AG09309 (cell line): ENCODE measurements around the gene KRTAP4-16.
A peak's percentile ranks its signal among the peaks of the same experiment; 100 is the strongest.
"Not testable (repeated sequence)": the region's sequence is repeated elsewhere in the genome, so short reads cannot be mapped to it uniquely, and the experiment has no call there.

Source experiments
- DNase-seq: peaks from one replicate; pipeline ENCODE4 v3.0.0-alpha.2; 2010; ENCODE audit warnings: low read depth
- H3K4me3 ChIP-seq: 2 replicates; pipeline ENCODE4 v1.5.1; 2011; ENCODE audit warnings: mild to moderate bottlenecking, low read depth, low read length, moderate library complexity; ENCODE audit not compliant: control insufficient read depth
- TF ChIP-seq, protein P1 (sequence below): IDR thresholded peaks from 2 replicates; pipeline ENCODE4 v1.5.1; 2011; ENCODE audit warnings: mild to moderate bottlenecking, low read depth, low read length, inconsistent platforms; ENCODE audit not compliant: insufficient read depth, control insufficient read depth; ENCODE audit errors: missing control alignments

The KRTAP4-16 gene

DNA sequence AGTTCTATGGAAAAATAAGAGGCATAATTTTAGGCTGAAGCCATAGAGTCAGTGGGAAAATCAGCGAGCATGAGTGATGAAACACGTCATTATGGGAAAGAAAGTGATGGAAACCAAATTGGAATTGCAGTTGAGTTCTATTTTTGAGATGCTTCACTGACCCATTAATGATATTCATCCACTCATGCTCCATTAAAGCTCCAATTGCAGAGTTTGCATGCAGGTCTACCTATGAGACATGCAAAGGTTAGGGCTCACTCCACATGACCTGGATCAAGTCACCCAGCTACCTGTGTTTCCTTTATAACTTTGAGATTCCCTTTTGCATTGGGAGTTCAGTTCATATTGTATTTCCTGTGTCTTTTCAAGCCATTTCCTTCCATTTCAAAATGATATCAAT, 28.3 kb downstream of the KRTAP4-16 start:
- TF ChIP-seq, protein P1, sequence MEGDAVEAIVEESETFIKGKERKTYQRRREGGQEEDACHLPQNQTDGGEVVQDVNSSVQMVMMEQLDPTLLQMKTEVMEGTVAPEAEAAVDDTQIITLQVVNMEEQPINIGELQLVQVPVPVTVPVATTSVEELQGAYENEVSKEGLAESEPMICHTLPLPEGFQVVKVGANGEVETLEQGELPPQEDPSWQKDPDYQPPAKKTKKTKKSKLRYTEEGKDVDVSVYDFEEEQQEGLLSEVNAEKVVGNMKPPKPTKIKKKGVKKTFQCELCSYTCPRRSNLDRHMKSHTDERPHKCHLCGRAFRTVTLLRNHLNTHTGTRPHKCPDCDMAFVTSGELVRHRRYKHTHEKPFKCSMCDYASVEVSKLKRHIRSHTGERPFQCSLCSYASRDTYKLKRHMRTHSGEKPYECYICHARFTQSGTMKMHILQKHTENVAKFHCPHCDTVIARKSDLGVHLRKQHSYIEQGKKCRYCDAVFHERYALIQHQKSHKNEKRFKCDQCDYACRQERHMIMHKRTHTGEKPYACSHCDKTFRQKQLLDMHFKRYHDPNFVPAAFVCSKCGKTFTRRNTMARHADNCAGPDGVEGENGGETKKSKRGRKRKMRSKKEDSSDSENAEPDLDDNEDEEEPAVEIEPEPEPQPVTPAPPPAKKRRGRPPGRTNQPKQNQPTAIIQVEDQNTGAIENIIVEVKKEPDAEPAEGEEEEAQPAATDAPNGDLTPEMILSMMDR, result no peak
- no peak for DNase-seq
- no peak overlapping the region for H3K4me3 ChIP-seq

DNA sequence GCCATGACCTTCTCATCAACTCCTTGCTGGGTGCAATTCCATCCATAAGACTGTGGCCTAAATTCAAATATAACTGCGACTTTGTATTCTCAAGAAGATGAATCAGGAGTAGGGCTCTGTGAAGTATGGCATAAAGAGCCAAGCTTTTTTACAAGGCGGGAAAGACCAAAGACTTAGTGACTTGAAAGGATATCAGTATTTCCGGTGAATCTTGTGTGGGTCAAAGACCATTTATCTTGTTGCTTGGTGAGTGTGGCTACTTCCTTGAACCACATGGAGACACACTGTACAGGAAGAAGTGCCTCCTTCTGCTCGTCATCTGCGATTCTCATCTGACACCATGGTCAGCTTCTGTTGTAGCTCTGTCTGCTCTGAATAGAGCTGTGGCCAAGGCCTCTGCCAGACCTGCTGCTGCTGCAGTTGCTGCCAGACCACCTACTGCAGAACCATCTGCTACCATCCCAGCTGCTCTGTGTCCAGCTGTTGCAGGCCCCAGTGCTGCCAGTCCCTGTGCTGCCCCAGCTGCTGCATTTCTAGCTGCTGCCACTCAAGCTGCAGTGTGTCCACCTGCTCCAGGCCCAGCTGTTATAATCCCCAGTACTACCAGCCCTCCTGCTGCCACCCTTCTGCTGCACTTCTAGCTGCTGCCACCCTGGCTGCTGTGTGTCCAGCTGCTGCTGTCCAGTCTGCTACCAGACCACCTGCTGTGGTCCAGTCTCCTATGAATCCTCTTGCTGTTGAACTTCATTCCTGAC, 30.2 kb downstream of the KRTAP4-16 start:
- TF ChIP-seq, protein P1, result no peak
- no peak overlapping the region for H3K4me3 ChIP-seq
- DNase-seq, result no peak

DNA sequence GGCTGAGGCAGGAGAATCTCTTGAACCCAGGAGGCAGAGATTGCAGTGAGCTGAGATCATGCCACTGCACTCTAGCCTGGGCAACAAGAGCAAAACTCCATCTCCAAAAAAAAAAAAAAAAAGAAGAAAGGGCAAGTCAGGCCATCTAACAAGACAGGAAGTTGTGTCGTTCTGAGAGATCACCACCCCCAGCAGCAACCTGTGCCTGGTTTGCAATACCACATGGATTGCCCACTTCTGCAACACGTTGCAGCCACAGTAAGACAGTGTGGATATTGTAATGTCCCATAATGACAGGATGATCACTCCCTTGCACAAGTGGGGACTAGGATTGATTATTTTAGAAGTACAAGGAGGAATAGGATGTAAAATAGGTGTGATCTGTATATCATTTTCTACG, 33.0 kb downstream of the KRTAP4-16 start:
- H3K4me3 ChIP-seq, result no peak overlapping the region
- TF ChIP-seq, protein P1, result no peak
- no peak for DNase-seq

GRCh38 chr17:41067281-41067680, 34.7 kb downstream of the KRTAP4-16 start:
- TF ChIP-seq, protein P1, result no peak
- no peak overlapping the region for H3K4me3 ChIP-seq
- DNase-seq, result peak; percentile 61

- DNase-seq, result peak; percentile 94
- TF ChIP-seq, protein P1, result no peak
Measured at GRCh38 chr17:41065829-41066624, 36.0 kb downstream of the KRTAP4-16 start, which contains the start of gene KRTAP2-4. Gene KRTAP2-4, minus strand, starts transcription at chr17:41065879. Its CDS starts 34 bp downstream, at chr17:41065845.

DNA sequence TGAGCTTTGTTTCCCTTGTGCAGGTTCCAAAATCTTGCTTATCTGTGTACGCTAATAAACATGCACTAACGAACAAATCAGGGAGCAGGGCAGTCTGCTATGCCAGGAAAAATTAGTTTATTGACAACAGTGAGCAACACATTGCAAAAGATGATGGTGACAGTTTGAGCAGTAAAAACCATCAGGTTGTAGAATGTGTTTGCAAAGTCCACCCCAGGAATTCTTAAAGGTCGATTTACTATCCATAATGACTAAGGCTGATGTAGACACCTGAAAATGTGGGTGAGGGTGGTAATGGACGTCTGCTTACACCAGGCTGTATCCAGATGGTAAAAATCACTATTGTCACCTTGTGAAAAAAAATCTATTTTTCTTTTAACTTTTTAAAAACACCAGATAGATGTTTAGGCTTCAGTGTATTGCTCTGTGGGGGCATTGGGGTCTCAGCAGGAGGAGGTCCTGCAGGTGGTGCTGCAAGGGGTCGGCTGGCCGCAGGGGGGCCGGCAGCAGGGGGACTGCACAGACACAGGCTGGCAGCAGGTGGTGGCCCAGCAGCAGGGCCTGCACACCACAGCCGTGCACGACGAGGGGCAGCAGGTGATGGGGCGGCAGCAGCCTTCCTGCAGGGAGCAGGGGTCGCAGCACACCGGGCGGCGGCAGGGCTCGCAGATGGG, 36.9 kb downstream of the KRTAP4-16 start:
- DNase-seq, H3K4me3 ChIP-seq: not testable (repeated sequence)

More at GRCh38 chr17:41065829-41066624, 36.0 kb downstream of the KRTAP4-16 start, which contains the start of gene KRTAP2-4:
- H3K4me3 ChIP-seq, result no peak within 1 kb of the TSS

DNA sequence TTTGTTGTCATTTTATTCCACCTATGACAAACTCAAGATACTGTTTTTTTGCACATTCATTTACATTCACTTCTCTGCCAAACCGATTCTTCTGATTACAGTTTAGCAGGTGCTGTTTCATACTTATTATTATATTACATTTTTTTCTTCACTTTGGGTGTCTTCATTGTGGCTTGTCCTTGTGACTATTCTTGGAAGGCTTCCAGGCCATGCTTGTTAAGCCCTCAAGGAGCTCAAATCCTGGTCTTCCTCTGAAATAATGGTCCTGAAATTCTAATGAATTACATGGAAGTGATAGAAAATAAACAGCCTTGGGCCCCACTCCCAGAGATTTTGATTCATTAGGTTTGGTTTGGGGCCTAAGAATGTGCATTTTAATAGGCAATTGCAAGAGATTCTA, 37.7 kb downstream of the KRTAP4-16 start:
- no peak overlapping the region for H3K4me3 ChIP-seq
- TF ChIP-seq, protein P1, result no peak
- DNase-seq, result no peak
